Mesothelial cell of epicardium (in vitro differentiated cells): ENCODE results near the gene ADAMTSL2. TPM values are rescaled to one million over a fixed set of nuclear protein-coding genes. Genes with fewer than 3 reads are reported as not detected.
A peak's percentile ranks its signal among the peaks of the same experiment; 100 is the strongest.

Experiments
- DNase-seq, 2 experiments: peaks; one replicate each; pipeline ENCODE4 v3.0.0; 2021; ENCODE audit warnings: low spot score in 2 of 2; ENCODE audit not compliant: unreplicated experiment in 2 of 2
- H3K27ac Mint-ChIP-seq: 2 replicates; pipeline ENCODE4 v1.8.0; 2021; ENCODE audit warnings: mixed read lengths
- H3K27me3 Mint-ChIP-seq: 2 replicates; pipeline ENCODE4 v1.8.0; 2021; ENCODE audit warnings: low read depth, mixed read lengths
- H3K36me3 Mint-ChIP-seq: 2 replicates; pipeline ENCODE4 v1.8.0; 2021; ENCODE audit warnings: mixed read lengths
- H3K4me1 Mint-ChIP-seq: 2 replicates; pipeline ENCODE4 v1.8.0; 2021; ENCODE audit warnings: mixed read lengths
- H3K4me3 Mint-ChIP-seq: 2 replicates; pipeline ENCODE4 v1.8.0; 2021; ENCODE audit warnings: mild to moderate bottlenecking, moderate library complexity, mixed read lengths
- H3K9me3 Mint-ChIP-seq: 2 replicates; pipeline ENCODE4 v1.8.0; 2021; ENCODE audit warnings: mixed read lengths
- total RNA-seq: library from RNA; stranded (reverse); gene quantifications from 3 replicates; pipeline ENCODE4 v1.2.1, GENCODE V29; 2021
- TF ChIP-seq, protein P1 (sequence below): fragments of 200-600 bp; sonication (generic); IDR thresholded peaks from one replicate; pipeline ENCODE4 v1.5.0; 2021; ENCODE audit warnings: antibody characterized with exemption; ENCODE audit not compliant: unreplicated experiment

ADAMTSL2 gene
- total RNA-seq, 1 donor from 2014 or later, result 6.5 TPM

DNA sequence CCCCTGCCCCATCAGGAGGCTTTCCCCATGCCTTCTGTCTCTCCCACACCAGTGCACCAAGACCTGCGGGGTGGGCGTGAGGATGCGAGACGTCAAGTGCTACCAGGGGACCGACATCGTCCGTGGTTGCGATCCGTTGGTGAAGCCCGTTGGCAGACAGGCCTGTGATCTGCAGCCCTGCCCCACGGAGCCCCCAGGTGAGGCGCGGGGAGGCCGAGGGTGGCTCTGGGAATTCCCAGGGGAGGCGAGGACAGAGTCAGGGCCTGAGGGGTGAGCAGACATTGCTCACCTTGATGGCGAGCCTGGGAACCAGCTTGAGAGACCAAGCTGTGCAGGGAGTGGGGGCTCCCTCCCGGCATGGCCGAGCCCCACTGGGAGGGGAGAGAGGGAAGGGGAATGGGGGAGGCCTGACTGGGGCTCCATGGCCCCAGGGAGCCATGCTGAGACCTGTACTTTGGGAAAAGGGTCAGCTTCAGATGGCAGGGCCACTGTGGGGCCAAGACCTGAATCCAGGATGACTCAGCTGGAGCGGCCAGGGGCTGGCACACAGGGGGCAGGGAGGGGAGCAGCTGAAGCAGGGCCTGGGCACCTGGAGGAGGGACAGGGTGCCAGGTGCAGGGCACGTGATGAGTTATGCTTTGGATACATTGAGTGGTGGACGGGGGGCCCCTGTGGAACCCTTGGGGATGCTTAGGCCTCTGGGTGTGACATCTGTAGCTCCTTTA is 39.4 kb downstream of the ADAMTSL2 start:
- Mint-ChIP-seq H3K36me3 (no peaks in the 10 kb centered on the region), H3K4me1 (peaks cover 16% of the 10 kb centered on the region), H3K27ac (no peak overlapping the region), H3K27me3 (no peaks in the 10 kb centered on the region), H3K4me3 (no peak overlapping the region), H3K9me3 (no peaks in the 10 kb centered on the region)
- TF ChIP-seq, protein P1, sequence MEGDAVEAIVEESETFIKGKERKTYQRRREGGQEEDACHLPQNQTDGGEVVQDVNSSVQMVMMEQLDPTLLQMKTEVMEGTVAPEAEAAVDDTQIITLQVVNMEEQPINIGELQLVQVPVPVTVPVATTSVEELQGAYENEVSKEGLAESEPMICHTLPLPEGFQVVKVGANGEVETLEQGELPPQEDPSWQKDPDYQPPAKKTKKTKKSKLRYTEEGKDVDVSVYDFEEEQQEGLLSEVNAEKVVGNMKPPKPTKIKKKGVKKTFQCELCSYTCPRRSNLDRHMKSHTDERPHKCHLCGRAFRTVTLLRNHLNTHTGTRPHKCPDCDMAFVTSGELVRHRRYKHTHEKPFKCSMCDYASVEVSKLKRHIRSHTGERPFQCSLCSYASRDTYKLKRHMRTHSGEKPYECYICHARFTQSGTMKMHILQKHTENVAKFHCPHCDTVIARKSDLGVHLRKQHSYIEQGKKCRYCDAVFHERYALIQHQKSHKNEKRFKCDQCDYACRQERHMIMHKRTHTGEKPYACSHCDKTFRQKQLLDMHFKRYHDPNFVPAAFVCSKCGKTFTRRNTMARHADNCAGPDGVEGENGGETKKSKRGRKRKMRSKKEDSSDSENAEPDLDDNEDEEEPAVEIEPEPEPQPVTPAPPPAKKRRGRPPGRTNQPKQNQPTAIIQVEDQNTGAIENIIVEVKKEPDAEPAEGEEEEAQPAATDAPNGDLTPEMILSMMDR, result no peak
- DNase-seq, result no peak

DNA sequence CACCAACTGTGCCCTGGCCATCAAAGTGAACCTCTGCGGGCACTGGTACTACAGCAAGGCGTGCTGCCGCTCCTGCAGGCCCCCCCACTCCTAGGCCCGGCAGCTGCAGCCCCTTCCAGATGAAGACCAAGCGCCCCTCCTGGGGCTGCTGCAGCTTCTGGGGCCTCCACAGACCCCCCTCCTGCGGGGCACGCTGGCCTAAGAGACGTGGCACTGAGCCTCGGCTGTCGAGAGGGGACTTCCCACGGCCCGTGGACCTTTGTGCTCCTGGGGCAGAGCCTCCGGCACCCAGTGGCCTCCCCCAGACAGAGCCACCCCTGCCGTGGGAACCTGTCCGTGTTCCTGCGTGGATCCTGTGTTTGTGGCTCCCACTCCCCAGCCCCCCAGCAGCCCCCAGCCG is 40.3 kb downstream of the ADAMTSL2 start:
- Mint-ChIP-seq H3K36me3 (no peaks in the 10 kb centered on the region), H3K4me1 (peaks cover 16% of the 10 kb centered on the region), H3K27me3 (no peaks in the 10 kb centered on the region), H3K9me3 (no peaks in the 10 kb centered on the region), H3K4me3 (no peak overlapping the region), H3K27ac (no peak overlapping the region)
- TF ChIP-seq, protein P1, result no peak
- DNase-seq, result no peak

DNA sequence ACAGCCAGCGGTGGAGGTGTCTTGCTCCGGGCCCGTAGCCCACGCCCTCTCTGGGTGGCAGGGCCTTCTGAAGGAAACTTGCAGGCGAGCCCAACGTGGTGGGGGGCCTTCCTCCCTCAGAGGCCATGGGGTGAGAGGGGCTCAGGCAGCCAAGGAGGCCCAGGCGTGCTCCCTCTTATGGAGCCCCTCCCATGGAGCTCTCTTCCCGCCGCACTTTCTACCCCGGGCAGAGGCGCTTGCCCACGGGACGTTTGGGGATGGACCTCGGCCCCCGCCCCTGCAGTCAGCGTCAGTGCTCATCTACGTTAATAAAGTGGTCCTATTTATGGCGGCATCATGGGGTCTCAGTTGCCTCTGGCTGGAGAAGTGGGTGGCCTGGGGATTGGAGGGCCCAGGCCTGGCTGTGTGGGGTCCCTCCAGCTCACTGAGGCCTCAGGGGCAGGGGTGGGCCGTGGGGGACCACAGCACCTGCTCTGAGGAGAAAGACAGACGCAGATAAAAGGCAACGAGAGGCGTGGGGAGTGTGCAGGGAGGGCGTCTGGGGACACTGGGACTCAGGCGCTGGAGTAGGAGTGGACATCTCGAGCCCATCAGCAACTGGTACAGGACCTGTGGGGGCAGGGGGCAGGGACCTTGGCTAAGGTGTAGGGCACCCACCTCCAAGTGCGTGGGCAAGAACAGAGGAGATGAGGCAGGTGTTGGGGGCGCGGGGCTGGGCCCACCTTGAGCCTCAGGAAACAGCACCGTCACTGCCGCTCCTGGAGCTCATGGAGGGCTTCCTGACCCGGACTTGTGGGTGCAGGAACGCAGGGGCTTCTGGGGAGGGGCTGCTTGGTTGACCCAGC is 40.9 kb downstream of the ADAMTSL2 start:
- no peak overlapping the region for H3K27ac Mint-ChIP-seq
- H3K4me1 Mint-ChIP-seq, result peaks cover 17% of the 10 kb centered on the region

DNA sequence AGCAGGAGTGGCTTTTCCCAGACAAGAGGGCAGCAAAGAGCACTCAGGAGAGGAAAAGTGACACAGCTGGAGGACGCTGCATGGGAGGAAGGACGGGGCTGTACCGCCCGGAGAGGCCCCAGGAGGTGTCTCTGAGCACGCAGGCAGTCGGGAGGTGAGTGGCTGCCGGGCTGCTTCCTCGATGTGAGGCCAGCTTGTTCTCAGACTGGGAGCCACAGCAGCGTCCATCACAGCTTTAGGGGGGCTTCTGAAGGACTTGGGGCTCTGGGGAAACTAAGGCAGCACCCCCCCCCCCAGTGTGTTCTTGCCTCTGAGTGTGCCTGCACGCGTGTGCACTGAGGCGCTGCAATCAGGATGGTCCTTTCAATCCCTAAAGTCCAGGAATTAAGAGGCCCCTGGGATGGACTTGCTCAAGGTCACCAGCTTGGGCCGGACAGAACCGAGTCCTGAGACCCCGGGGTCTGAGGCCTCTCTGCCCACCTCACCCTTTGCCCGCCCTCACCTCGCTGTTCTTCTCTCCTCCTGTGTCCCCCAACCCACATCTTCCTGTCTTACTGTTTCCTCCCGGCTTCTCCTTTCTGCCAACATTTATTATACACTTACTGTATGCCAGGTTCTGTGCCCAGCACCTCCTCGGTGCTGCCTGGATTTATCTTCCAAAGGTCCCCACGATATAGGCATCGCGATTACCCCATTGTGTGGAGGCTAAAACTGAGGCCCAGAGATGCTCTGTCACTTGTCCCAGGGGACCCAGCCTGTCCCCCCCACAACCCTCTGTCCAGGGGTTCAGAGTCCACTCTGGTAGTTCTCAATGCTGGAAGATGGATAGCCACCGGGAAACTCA is 41.7 kb downstream of the ADAMTSL2 start:
- Mint-ChIP-seq H3K9me3 (no peaks in the 10 kb centered on the region), H3K27me3 (no peaks in the 10 kb centered on the region), H3K36me3 (no peaks in the 10 kb centered on the region), H3K4me1 (peaks cover 26% of the 10 kb centered on the region), H3K4me3 (no peak overlapping the region), H3K27ac (no peak overlapping the region)
- no peak for DNase-seq
- TF ChIP-seq, protein P1, result no peak

More for the DNA sequence above, 40.9 kb downstream of the ADAMTSL2 start:
- no peaks in the 10 kb centered on the region for H3K27me3 Mint-ChIP-seq
- no peak overlapping the region for H3K4me3 Mint-ChIP-seq
- TF ChIP-seq, protein P1, result no peak
- H3K9me3 Mint-ChIP-seq, result no peaks in the 10 kb centered on the region
- no peaks in the 10 kb centered on the region for H3K36me3 Mint-ChIP-seq
- DNase-seq, result no peak

DNA sequence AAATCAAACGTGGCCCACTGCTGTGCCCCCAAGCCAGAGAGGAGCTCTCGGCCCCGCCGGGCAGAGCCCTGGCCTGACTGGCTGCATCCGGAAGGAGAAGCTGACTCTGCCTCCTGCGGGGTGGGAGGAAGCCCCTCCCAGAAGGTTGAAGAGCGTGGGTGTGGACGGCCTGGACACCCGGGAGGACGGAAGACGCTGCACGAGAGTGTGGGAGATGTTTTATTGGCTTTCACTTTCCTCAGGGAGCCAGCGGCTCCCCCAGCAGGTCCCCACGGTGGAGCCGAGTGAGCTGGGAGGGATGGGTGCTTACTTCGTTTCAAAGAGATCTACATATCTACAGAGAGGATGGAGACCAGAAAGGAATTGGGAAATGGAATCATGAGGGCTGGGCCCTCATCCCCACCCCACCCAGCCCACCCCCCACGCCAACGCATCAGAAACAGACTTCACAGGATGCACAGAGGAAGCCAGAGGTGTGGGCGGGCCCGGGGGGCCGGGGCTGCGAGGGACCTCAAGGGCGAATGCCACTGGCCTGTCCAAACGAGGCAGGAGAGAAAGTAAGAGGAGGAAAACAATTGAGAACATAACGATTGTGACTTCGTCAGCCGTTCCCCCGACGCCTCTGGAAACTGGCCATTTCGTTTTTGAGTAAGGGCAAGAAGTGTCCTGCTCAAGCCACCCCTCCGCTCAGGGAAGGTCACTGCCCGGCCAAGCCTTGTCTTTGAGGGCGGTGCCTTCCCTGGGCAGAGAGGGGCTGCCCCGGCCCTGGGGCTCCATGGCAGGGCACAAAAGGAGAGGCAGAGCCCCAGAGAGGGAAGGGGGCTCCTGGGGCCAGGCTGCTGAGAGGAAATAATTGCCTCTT is 42.6 kb downstream of the ADAMTSL2 start:
- no peaks in the 10 kb centered on the region for H3K27me3 Mint-ChIP-seq
- no peaks in the 10 kb centered on the region for H3K36me3 Mint-ChIP-seq
- no peak overlapping the region for H3K27ac Mint-ChIP-seq
- TF ChIP-seq, protein P1, result no peak
- peak overlapping the region; percentile 28 for H3K4me3 Mint-ChIP-seq
- H3K4me1 Mint-ChIP-seq, result peaks cover 34% of the 10 kb centered on the region
- no peak for DNase-seq
- no peaks in the 10 kb centered on the region for H3K9me3 Mint-ChIP-seq
